Psoas muscle (tissue), 8 donors: ENCODE data around the gene ELOVL5. TPM values are rescaled to one million over a fixed set of nuclear protein-coding genes. Genes with fewer than 3 reads are reported as not detected.
"Not testable (repeated sequence)": the region's sequence is repeated elsewhere in the genome, so short reads cannot be mapped to it uniquely, and the experiment has no call there.

Experiments used
- ATAC-seq, 4 donors: fragments of 200-7000 bp; cut with Tn5 transposase; one replicate each; pipeline ENCODE4 v1.9.1; 2020; ENCODE audit warnings: moderate library complexity in 3 of 4, mild to moderate bottlenecking in 2 of 4
- DNase-seq, 2 donors: peaks; one replicate each; pipeline ENCODE4 v3.0.0-alpha.2; 2020
- H3K27ac ChIP-seq: fragments of 200-600 bp; one replicate; pipeline ENCODE4 v1.8.0; 2022
- H3K27me3 ChIP-seq, 3 donors: fragments of 200-600 bp in 1 of 3; one replicate each; pipeline versions ENCODE4 v1.6.1 to v1.8.0; 2013 to 2022; ENCODE audit warnings: low read length in 2 of 3, mild to moderate bottlenecking in 2 of 3, moderate library complexity in 1 of 3; ENCODE audit not compliant: insufficient read depth in 3 of 3
- H3K36me3 ChIP-seq, 2 donors: fragments of 200-600 bp in 1 of 2; one replicate each; pipeline versions ENCODE4 v1.6.1 to v1.8.0; 2013 to 2022; ENCODE audit warnings: low read depth in 1 of 2, mild to moderate bottlenecking in 1 of 2, moderate library complexity in 1 of 2; ENCODE audit not compliant: insufficient read depth in 1 of 2
- H3K4me1 ChIP-seq: fragments of 200-600 bp; one replicate; pipeline ENCODE4 v1.8.0; 2022
- H3K4me3 ChIP-seq: fragments of 200-600 bp; one replicate; pipeline ENCODE4 v1.8.0; 2022; ENCODE audit warnings: mild to moderate bottlenecking
- H3K9me3 ChIP-seq: fragments of 200-600 bp; one replicate; pipeline ENCODE4 v1.8.0; 2022
- WGBS, 3 donors: extraction: QIAGEN DNeasy Blood & Tissue Kit; methylation state at CpG; one replicate each; pipeline versions ENCODE4 v1.1.6 to v1.1.7; 2013; 5-methylcytosine and 5-hydroxymethylcytosine counted together
- intact Hi-C, 2 donors: fragments of 100-400 bp; cut with DNase I; formaldehyde crosslinking; loops; one replicate each; pipeline versions ENCODE4 v1.11.0 to v1.14.2; 2022
- polyA plus RNA-seq, 3 donors: library from polyadenylated mRNA; stranded (reverse); fragments of 200-250 nt; gene quantifications; one replicate each; pipeline ENCODE4 v1.2.3, GENCODE V29; 2013
- total RNA-seq, 4 donors: library from RNA; stranded (reverse); fragmentation: NEBNext Ultra II Directional in 2 of 4; extraction: Animal tissue kit (Norgen Biotek cat#: 25700) in 2 of 4; gene quantifications; one replicate each; pipeline versions ENCODE4 v1.2.1 to v1.2.4, GENCODE V29; 2021 to 2023
- TF ChIP-seq, protein P1 (sequence below): fragments of 200-600 bp; IDR thresholded peaks from one replicate; pipeline ENCODE4 v1.8.0; 2022; ENCODE audit warnings: antibody characterized with exemption
- donor health status: healthy with polysubstance abuse.
- donor health status: DM: no; HTN: no; CAD: no; lungs with moderate emphysema.
- donor health status: Bipolar disorder and iron deficiency.
- donor health status: healthy.
- donor health status: DM: yes; HTN: yes; CAD: no.
- donor health status: DM: no; HTN: no; CAD: no.
- donor health status: DM: no; HTN: no; CAD: no.
- donor health status: DM: yes; HTN: yes; CAD: no.

Gene ELOVL5
- total and polyA plus RNA-seq, 7 donors = 4.8 to 14.4 (median 7.5) TPM

GRCh38 chr6:53349209-53349693 is 501 bp upstream of the ELOVL5 start:
- TF ChIP-seq, protein P1, sequence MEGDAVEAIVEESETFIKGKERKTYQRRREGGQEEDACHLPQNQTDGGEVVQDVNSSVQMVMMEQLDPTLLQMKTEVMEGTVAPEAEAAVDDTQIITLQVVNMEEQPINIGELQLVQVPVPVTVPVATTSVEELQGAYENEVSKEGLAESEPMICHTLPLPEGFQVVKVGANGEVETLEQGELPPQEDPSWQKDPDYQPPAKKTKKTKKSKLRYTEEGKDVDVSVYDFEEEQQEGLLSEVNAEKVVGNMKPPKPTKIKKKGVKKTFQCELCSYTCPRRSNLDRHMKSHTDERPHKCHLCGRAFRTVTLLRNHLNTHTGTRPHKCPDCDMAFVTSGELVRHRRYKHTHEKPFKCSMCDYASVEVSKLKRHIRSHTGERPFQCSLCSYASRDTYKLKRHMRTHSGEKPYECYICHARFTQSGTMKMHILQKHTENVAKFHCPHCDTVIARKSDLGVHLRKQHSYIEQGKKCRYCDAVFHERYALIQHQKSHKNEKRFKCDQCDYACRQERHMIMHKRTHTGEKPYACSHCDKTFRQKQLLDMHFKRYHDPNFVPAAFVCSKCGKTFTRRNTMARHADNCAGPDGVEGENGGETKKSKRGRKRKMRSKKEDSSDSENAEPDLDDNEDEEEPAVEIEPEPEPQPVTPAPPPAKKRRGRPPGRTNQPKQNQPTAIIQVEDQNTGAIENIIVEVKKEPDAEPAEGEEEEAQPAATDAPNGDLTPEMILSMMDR = no peak
- no peak for ATAC-seq
- H3K36me3 ChIP-seq = no peaks in the 10 kb centered on the region
- 1 to 2% (median 2%) methylated on average over 15 of the region's 15 CpGs for WGBS, 3 donors
- H3K4me1 ChIP-seq = no peaks in the 10 kb centered on the region
- peak overlapping the region; percentile 85 for H3K27ac ChIP-seq
- H3K4me3 ChIP-seq = peak overlapping the region; percentile 89
- no peaks in the 10 kb centered on the region for H3K9me3 ChIP-seq
- no peak for DNase-seq
- intact Hi-C loops = loop anchor here in 1 of 2 donors (5.0 to 10.0 kb wide), 2 partner anchors 47 to 174 kb away; no protein-coding TSS in a partner anchor
- H3K27me3 ChIP-seq = peaks cover 0 to 47% (median 10%) of the 10 kb centered on the region in 3 donors

GRCh38 chr6:53347921-53348370 is 804 bp downstream of the ELOVL5 start:
- TF ChIP-seq, protein P1 = no peak
- 1% methylated on average over 37 to 38 of the region's 38 CpGs for WGBS, 3 donors
- intact Hi-C loops = loop anchor here in 1 of 2 donors (5.0 to 10.0 kb wide), 2 partner anchors 46 to 173 kb away; no protein-coding TSS in a partner anchor
- Histone ChIP-seq H3K4me3 (peak overlapping the region; percentile 89), H3K27ac (peak overlapping the region; percentile 85), H3K36me3 (no peaks in the 10 kb centered on the region), H3K27me3 (peaks cover 0 to 40% (median 10%) of the 10 kb centered on the region in 3 donors), H3K4me1 (no peaks in the 10 kb centered on the region), H3K9me3 (no peaks in the 10 kb centered on the region)
- peak; percentile 42 to 73 (median 62) for ATAC-seq
- DNase-seq = peak; percentile 66 to 77

DNA sequence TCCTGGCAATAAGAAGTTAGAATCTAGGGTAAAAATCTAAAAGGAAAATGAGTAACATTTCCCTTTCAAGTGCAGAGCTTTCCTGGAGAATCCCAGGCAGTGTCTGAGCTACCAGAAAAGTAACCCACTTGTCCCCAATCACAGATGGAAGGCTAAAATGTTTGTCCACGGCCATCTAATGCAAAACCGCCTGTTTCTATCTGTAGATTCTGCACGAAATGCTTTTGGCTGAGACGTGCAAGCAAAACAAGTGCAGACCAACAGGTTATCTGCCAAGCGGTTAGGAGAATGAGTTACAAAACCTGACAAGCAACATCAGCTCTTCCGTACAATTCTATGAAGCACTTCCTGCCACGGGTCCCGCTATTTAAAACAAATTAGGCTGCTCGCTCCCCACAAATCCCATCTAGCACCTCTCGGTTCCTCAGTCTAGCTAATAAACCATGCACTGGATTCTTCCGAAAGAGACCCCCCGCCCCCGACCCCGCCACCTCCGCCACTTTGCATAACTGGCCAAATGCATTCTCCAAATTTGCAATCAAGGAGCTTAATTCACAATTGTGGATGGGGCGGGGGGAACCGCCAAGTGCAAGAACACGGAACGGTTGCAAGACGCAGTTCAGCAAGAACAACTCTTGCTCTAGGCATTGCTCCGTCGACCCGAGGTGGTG is 1.4 kb downstream of the ELOVL5 start:
- intact Hi-C loops = loop anchor here in 1 of 2 donors (5.0 to 10.0 kb wide), 2 partner anchors 45 to 173 kb away; no protein-coding TSS in a partner anchor
- Histone ChIP-seq H3K27ac (peak overlapping the region; percentile 85), H3K36me3 (no peaks in the 10 kb centered on the region), H3K4me1 (no peaks in the 10 kb centered on the region), H3K27me3 (peaks cover 0 to 36% (median 10%) of the 10 kb centered on the region in 3 donors), H3K9me3 (no peaks in the 10 kb centered on the region), H3K4me3 (peak overlapping the region; percentile 89)
- no peak for ATAC-seq
- 1% methylated on average over 23 of the region's 23 CpGs for WGBS, 3 donors
- no peak for DNase-seq
- TF ChIP-seq, protein P1 = no peak

DNA sequence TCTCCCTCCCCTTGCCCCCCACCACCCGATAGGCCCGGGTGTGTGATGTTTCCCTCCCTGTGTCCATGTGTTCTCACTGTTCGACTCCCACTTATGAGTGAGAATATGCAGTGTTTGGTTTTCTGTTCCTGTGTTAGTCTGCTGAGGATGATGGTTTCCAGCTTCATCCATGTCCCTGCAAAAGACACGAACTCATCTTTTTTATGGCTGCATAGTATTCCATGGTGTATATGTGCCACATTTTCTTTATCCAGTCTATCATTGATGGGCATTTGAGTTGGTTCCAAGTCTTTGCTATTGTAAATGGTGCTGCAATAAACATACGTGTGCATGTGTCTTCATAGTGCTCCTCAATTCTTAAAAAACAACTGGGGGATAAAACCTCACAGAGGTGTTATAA is 2.7 kb downstream of the ELOVL5 start:
- H3K27me3 ChIP-seq = peaks cover 0 to 36% (median 10%) of the 10 kb centered on the region in 3 donors
- H3K27ac ChIP-seq, H3K4me1 ChIP-seq, H3K4me3 ChIP-seq, H3K9me3 ChIP-seq, H3K36me3 ChIP-seq, DNase-seq, ATAC-seq: not testable (repeated sequence)
- intact Hi-C loops = loop anchor here in 1 of 2 donors (5.0 to 10.0 kb wide), 2 partner anchors 44 to 171 kb away; no protein-coding TSS in a partner anchor
- 95 to 97% (median 96%) methylated on average over 5 of the region's 5 CpGs for WGBS, 3 donors

DNA sequence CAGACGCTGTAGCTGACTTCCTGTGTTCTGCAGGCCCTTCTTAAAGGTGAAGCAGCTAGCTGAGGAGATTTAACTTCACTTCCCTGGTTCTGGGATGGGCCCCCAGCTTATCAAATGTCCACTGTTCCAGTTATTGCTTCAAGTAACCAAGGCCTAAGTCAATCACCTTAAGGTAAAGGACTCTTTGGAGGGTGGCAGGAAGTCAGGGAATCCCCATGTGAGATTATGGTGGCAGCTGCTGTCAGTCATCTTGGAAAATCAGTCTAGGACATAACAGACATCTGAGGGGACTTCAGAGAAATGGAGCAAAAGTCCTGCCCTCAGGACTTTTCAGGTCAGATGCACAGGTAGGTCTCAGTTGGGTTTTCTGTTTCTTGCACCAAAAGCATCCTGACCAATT is 3.8 kb downstream of the ELOVL5 start:
- no peak overlapping the region for H3K4me3 ChIP-seq
- no peak for ATAC-seq
- TF ChIP-seq, protein P1 = no peak
- H3K36me3 ChIP-seq = no peaks in the 10 kb centered on the region
- DNase-seq = no peak
- H3K9me3 ChIP-seq = no peaks in the 10 kb centered on the region
- no peaks in the 10 kb centered on the region for H3K4me1 ChIP-seq
- 64 to 69% (median 65%) methylated on average over 1 of the region's 1 CpG for WGBS, 3 donors
- H3K27ac ChIP-seq = no peak overlapping the region
- intact Hi-C loops = loop anchor here in 1 of 2 donors (5.0 to 10.0 kb wide), 2 partner anchors 43 to 170 kb away; no protein-coding TSS in a partner anchor
- H3K27me3 ChIP-seq = peaks cover 0 to 34% (median 10%) of the 10 kb centered on the region in 3 donors
